ENCODE measurements around the gene NCOA3. TPM values are rescaled to one million over a fixed set of nuclear protein-coding genes. Genes with fewer than 3 reads are reported as not detected.
"Not testable (repeated sequence)": the region's sequence is repeated elsewhere in the genome, so short reads cannot be mapped to it uniquely, and the experiment has no call there.

Gene NCOA3
- total RNA-seq, 1 experiment from 2014 or later: 13.8 TPM

- no peak for DNase-seq (ENCODE audit: low read depth)
These were observed 60.2 kb downstream of the NCOA3 start for GRCh38 chr20:47561603-47562583.

GRCh38 chr20:47566269-47566668 is 64.6 kb downstream of the NCOA3 start:
- DNase-seq (ENCODE audit: low read depth): no peak

GRCh38 chr20:47568019-47568418 is 66.3 kb downstream of the NCOA3 start:
- peak; percentile 77 for DNase-seq (ENCODE audit: low read depth)

GRCh38 chr20:47568837-47569410 is 67.2 kb downstream of the NCOA3 start:
- no peak for DNase-seq (ENCODE audit: low read depth)

GRCh38 chr20:47571426-47571825 is 69.7 kb downstream of the NCOA3 start:
- DNase-seq (ENCODE audit: low read depth): no peak

- no peak for DNase-seq (ENCODE audit: low read depth)
These were observed 70.5 kb downstream of the NCOA3 start for GRCh38 chr20:47572105-47572729.

- no peak for DNase-seq (ENCODE audit: low read depth)
These were observed 71.9 kb downstream of the NCOA3 start for GRCh38 chr20:47573559-47573958.

- no peak for DNase-seq (ENCODE audit: low read depth)
These were observed 73.1 kb downstream of the NCOA3 start for GRCh38 chr20:47574616-47575364.

GRCh38 chr20:47576516-47577033 is 74.9 kb downstream of the NCOA3 start:
- DNase-seq (ENCODE audit: low read depth): peak; percentile 80

- DNase-seq (ENCODE audit: low read depth): no peak
These were observed 75.6 kb downstream of the NCOA3 start for GRCh38 chr20:47577314-47577713.

- no peak for DNase-seq (ENCODE audit: low read depth)
These were observed 76.9 kb downstream of the NCOA3 start for GRCh38 chr20:47578543-47578942.

- DNase-seq (ENCODE audit: low read depth): not testable (repeated sequence)
These were observed 79.0 kb downstream of the NCOA3 start for GRCh38 chr20:47580686-47581085.

GRCh38 chr20:47581090-47581489 is 79.4 kb downstream of the NCOA3 start:
- no peak for DNase-seq (ENCODE audit: low read depth)

- DNase-seq (ENCODE audit: low read depth): no peak
These were observed 81.9 kb downstream of the NCOA3 start for GRCh38 chr20:47583551-47583950.

- DNase-seq (ENCODE audit: low read depth): no peak
These were observed 83.5 kb downstream of the NCOA3 start for GRCh38 chr20:47585087-47585747.

GRCh38 chr20:47586649-47587294 is 85.1 kb downstream of the NCOA3 start:
- DNase-seq (ENCODE audit: low read depth): no peak

- DNase-seq (ENCODE audit: low read depth): no peak
These were observed 86.5 kb downstream of the NCOA3 start for GRCh38 chr20:47588158-47588557.

GRCh38 chr20:47591231-47591630 is 89.5 kb downstream of the NCOA3 start:
- no peak for DNase-seq (ENCODE audit: low read depth)

- DNase-seq (ENCODE audit: low read depth): no peak
These were observed 92.5 kb downstream of the NCOA3 start for GRCh38 chr20:47594157-47594556.

GRCh38 chr20:47595138-47595537 is 93.5 kb downstream of the NCOA3 start:
- DNase-seq (ENCODE audit: low read depth): not testable (repeated sequence)

Data from HT1080 (cell line).